PFSK-1 (cell line): ENCODE measurements around the gene NOC2L.

Experiments used
- FOXP2 ChIP-seq: optimal IDR thresholded peaks from 2 replicates; pipeline ENCODE3; 2011; ENCODE audit warnings: borderline replicate concordance, control low read depth, inconsistent platforms; ENCODE audit not compliant: insufficient read depth; ENCODE audit errors: extremely low read length, extremely low read depth
- POLR2AphosphoS5 ChIP-seq: IDR thresholded peaks from 2 replicates; pipeline ENCODE4 v1.6.1; 2012; ENCODE audit warnings: low read depth, mild to moderate bottlenecking, control low read depth, low read length, moderate library complexity
- REST ChIP-seq, 2 experiments: IDR thresholded peaks; 2 replicates each; pipeline versions ENCODE4 v1.6.1 to v1.8.0; 2011 to 2012; ENCODE audit warnings: low read depth in 2 of 2, low read length in 2 of 2, control low read depth in 1 of 2, inconsistent platforms in 1 of 2, mild to moderate bottlenecking in 1 of 2, moderate library complexity in 1 of 2; ENCODE audit not compliant: insufficient read depth in 1 of 2
- TAF1 ChIP-seq: IDR thresholded peaks from 2 replicates; pipeline ENCODE4 v1.6.1; 2012; ENCODE audit warnings: low read length, control low read depth, borderline replicate concordance; ENCODE audit not compliant: insufficient read depth

- TF ChIP-seq TAF1, result no peak
- TF ChIP-seq REST (IDR thresholded peaks at IDR 0.05; ENCODE audit: insufficient read depth in 1 of 2, low read depth in 2 of 2, low read length in 2 of 2), result no peak
- TF ChIP-seq POLR2AphosphoS5, result no peak
- TF ChIP-seq FOXP2, result no peak
Observed at GRCh38 chr1:956636-957035, 2.4 kb downstream of the NOC2L start.
